Stimulated activated naive CD4-positive, alpha-beta T cell treated with Interleukin-2 at 50 U/mL for 16 hours (primary cell): Measurements from ENCODE around the gene NECAB3.
A peak's percentile ranks its signal among the peaks of the same experiment; 100 is the strongest.
"Not testable (repeated sequence)": the region's sequence is repeated elsewhere in the genome, so short reads cannot be mapped to it uniquely, and the experiment has no call there.

Source experiments
- DNase-seq: peaks from one replicate; lab custom pipeline; 2025; lab: John Stamatoyannopoulos, UW

The NECAB3 gene, protein sequence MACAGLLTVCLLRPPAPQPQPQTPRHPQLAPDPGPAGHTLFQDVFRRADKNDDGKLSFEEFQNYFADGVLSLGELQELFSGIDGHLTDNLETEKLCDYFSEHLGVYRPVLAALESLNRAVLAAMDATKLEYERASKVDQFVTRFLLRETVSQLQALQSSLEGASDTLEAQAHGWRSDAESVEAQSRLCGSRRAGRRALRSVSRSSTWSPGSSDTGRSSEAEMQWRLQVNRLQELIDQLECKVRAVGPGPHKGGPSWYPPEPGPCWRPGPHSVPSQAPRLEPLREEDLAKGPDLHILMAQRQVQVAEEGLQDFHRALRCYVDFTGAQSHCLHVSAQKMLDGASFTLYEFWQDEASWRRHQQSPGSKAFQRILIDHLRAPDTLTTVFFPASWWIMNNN

DNA sequence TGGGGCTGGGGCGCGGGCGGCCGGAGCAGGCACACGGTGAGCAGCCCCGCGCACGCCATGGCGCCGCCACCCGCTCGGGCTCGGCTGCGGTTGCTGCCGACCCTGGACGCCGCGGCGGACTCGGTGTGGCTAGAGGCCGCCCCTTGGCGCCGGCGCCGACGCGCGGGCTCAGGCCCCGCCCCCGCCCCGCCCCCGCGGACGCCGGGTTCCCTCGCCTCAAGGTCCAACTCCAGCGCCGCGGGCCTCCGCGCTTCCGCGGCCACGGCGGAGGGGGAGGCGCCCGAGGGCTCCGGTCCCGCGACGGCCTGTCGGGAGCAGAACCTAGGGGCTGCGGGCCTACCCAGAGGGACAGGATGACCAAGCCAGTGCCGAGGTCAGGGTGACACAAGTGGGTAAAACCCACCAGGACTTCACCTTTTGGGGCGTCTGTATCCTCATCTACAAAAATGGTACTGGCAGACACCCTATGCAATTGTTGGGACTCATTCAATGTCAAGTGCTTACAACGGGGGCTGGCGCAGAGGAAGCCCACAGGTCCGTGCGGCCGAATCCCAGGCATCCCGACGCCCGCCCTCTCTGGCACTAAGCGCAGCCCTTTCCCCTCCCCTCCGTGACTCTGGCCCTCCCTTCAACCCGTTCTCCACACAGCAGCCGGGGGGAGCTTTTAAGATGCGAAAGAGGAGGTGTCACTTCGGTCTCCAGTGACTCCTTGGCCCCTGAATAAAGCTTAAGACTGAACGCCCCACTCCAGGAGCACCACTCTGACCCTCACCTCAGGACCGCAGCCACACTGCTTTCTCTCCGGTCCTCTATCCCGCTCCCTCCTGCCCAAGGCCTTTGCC, at the start of gene NECAB3:
NECAB3 (minus strand) TSS at position 135 of the 842 bp plus-strand sequence; CDS start at position 59, 76 bp downstream.
- peak; percentile 43 for DNase-seq

DNA sequence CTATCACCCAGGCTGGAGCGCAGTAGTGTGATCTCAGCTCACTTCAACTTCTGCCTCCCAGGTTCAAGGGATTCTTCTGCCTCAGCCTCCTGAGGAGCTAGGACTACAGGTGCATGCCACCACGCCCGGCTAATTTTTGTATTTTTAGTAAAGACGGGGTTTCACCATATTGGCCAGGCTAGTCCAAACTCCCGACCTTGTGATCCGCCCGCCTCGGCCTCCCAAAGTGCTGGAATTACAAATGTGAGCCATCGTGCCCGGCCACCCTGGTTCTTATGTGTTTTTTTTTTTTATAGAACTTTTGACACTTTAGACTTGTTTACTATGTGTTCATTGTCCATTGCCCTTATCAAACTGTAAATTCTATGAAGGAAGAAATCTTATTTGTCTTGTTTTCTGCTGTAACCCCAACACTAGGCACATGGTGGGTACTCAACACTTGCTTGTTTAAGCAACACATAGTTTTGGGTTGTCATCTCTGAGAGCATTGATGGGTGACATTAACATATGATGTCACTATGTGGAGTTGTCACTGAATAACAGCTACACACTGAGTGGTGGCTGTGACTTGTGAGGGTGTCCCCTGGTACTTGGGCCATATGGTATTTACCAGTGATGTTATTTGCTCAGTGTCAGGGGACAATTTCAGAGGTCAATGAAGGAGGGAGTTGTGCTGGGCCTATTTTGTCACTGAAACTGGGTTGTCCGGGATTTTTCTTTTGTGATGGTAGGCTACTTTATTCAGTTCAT, 47.3 kb upstream of the NECAB3 start:
- no peak for DNase-seq

DNA sequence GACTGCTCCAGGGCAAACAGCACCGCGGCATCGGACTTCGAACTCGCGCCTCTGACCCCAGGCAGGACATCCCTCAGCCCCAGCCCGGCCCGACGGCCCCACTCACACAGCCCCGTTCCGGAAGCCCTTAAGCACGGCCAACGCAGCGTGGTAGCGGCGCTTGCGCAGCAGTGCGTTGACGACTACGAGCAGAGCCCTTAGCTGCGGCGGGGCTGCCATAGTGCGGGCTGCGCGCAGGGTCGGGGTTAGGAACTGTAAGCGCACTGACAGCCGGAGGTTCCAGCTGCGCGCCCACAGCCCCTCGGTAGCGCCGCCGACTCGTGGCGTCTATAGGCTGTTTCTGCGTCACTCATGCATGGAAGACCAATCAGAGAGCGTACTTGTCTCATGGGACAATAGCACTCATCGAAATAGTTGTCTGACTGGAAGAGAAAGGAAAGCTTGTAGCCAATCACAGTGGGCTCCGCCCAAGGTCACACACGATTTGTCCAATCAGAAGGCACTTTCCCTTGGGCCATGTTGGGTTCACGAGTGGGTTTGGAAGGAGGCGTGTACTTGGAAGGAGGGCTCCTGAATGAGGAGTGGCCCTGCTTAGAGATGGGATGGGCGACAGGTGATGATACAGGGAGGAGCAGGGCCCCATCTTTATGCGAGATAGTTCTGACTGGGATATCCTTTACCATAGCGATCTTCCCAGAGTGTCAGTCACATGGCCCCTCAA, 45.9 kb upstream of the NECAB3 start, which contains the start of gene PXMP4:
PXMP4 (minus strand) TSS at position 322 of the 721 bp plus-strand sequence; CDS start at position 219, 103 bp downstream.
- DNase-seq = peak; percentile 86

DNA sequence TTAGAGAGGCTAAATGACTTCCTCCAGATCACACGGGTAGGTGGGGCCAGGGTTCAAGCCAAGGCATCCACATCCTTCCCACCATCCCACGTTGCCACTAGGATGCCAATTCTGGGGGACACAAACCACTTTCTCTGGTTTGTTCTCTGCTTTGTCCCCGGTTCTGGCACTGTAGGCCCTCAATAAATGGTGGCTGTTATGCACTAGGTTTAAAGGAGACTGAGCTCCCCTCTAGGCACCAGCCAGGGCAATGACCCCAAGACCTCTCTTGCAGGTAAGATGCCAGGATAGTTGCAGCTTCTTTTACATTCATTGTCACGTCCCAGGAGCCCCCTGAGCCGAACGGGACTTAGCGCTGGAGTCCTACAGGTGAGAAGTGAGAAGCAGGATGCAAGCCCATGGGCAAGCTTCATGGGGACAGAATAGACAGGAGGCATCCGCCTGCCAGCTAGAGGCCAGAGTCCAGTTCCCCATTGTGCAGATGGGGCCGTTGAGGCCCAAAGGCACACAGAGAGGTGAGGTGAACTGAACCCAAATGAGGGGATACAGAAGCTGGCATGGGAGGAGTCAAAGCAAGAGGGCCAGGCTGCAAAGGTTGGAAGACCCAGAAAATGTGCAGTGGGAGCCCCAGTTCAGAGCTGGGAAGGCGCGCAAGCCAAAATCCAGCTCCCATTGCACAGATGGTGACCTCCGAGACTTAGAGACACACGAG, 45.2 kb upstream of the NECAB3 start:
- no peak for DNase-seq

DNA sequence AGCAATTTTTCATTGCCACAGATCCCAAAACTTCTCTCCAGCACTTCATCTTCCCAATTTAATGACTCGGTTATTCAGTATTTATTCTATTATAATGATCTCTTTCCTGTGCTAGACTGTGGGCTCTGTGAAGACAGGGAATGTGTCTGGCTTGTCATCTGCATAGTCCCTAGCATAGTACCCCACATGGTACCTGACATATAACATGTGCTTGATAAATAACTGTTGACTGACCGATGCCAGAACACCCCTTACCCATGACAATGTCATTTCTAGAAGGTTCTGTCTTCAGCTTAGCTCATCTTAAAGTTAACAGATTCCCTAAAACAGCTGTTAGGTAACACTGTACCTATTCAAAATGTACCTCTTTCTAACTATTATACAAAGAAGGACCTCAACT, 42.3 kb upstream of the NECAB3 start:
- DNase-seq = no peak

DNA sequence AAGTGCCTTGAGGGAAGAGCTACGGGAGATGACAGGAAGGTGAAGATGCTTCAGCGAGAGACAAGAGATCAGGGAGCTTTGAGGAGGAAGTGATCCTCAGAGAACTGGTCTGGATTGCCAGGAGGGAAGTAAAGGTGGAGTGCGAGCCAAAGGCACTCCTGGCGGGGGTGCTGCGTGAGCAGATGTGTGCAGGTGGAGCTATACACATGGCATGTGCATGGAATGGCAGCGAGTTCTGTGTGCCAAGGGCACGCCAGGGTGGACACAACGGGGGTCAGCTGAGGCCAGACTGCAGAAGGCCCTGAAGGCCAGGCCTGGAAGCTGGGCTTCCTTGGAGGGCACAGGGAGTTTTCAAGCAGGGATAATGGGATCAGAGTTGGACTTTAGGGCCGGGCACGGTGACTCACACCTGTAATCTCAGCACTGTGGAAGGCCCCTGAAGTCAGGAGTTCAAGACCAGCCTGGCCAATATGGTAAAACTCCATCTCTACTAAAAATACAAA, 39.7 kb upstream of the NECAB3 start:
- no peak for DNase-seq

DNA sequence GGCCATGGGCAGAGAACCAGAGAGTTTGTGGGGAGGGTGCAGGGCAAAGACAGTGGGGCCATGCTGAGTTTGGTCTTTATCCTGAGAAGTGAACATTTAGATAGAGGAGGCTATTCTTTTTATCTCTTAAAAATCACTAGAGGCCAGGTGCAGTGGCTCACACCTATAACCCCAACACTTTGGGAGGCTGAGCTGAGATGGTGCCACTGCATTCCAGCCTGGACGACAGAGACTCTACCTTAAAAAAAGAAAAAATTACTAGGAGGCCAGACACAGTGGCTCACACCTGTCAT, 37.2 kb upstream of the NECAB3 start:
- no peak for DNase-seq

DNA sequence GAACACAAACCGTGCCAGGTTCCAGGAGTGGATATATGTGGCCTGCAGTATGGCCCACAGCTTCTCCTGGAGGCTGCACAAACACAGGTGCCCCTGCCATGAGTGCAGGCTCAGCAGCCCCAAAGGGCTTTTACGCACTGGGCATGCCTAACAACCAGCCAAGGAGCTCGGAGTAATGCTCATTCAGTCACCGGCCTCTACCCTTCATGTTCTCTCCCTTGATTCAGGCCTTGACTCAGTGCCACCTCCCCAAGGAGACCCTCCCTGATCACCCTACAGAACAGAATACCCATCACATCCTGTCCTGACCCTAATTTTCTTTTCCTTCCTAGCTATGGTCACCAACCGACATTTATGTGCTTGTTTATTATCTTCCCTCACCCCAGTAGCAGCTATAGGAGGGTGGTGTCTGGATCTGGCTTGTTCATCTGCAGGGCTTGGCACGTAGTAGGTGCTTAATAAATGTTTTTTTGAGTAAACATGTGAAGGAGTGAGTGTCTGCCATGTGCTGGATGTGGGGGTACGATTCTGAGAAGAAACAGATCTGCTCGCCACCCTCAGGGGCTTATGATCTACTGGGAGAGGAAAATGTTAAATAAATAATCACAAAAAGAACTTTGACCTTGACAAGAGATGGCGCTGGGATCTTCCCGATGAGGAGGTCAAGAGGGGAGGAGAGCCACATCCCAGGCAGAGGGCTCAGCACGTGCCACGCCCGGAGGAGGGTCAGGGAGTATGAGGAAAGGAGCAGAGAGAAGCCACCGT, 36.6 kb upstream of the NECAB3 start:
- DNase-seq = no peak

DNA sequence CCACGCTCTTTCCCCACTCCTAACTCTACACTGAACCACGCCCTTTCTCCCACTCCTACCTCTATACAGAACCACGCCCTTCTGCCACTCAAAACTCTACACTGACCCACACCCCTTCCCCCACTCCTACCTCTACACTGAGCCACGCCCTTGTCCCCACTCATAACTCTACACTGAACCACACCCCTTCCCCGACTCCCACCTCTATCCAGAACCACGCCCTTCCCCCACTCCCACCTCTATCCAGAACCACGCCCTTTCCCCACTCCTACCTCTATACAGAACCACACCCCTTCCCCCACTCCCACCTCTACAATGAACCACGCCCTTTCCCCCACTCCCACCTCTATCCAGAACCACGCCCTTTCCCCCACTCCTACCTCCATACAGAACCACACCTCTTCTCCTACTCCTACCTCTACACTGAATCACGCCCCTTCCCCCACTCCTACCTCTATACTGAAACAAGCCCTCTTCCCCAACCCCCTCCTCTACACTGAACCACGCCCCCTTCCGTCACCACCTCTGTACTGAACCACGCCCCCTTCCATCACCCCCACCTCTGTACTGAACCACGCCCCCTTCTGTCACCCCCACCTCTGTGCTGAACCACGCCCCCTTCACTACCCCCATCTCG, 35.8 kb upstream of the NECAB3 start:
- no peak for DNase-seq

DNA sequence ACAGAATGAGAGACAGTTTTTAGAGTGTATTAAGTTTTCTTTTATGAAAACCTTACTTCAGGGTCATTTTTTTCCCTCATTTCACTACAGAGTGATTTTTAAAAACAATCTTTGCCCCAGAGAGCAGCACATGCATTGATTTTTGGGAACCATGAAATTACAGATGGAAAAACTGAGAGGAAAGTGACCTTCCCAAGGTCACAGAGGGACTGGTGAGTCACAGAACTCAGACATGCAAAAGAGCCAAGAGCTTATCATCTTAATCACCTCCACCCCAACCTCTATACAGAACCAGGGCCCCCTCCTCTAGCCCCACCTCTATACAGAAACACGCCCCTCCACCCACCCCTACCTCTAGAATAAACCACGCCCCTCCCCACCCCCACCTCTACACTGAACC, 35.2 kb upstream of the NECAB3 start:
- no peak for DNase-seq

DNA sequence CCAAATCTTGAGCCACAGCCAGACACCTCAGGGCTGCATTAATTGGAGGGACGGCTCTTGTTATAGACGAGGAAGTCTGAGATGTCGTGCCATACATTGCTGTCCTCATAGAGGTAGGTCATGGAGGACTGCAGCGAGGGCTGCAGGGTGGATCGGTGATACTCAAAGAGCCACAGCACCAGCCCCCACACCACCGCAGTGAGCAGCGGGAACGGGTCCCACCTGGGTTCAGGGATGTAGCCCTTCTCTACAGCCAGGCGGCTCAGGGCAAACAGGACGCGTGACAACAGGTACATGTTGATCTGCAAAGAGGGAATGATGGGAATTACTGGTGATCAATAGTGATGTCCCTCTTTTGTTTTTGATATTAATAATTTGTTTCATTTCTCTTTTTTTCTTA, 33.4 kb upstream of the NECAB3 start:
- DNase-seq = no peak

DNA sequence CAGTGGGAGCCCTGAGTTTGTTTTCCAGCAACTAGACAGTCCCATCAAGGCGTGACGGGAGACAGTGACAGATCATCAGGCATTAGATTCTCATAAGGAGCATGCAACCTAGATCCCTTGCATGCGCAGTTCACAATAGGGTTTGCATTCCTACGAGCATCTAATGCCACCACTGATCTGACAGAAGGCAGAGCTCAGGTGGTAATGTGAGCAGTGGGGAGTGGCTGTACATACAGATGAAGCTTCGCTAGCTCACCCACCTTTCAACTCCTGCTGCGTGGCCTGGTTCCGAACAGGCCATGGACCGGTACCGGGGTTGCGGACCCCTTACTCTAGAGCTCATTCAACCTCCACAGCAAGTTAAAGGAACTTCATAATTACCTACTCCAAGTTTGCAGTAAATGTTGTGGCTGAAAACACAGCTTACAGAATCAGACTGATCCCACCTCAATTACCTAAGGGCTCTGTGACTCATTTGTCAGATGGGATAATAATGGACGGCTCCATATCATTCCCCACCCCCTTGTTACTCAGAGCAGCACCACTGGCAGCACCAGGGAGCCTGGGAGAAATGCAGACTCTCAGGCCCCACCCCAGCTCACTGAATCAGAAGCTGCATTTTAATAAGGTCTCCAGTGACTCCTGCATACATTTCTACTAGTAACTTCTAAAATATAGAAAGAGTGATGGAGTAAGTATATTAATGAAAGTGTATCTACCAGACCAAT, 30.1 kb upstream of the NECAB3 start:
- no peak for DNase-seq

DNA sequence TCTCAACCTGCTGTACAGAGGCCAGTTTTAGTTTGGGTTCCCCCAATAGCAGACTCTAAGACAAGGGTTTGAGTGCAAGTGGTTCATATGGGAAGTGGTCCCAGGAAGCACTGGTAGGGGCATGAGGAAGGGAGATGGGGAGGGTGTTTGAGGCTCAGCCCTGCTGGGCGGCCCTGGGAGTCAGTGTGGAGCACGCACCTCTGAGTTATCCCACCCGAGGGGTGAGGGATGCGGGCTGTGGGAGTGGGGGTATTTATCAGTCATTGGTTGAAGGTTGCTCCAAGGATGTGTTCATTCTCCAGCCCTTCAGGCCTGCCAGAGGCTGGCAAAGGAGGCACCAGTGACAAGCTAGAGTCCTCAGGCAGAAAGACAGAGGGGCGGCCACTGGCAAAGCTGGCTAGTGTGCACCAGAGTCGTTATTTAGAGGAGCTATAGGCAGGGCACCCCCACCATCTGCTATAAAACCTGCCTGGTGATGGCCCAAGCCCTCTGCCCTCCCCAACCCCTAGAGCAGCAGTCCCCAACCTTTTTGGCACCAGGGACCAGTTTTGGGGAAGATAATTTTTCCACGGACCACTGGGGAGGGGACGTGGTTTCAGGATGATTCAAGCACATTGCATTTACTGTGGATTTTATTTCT, 29.4 kb upstream of the NECAB3 start:
- DNase-seq = no peak

DNA sequence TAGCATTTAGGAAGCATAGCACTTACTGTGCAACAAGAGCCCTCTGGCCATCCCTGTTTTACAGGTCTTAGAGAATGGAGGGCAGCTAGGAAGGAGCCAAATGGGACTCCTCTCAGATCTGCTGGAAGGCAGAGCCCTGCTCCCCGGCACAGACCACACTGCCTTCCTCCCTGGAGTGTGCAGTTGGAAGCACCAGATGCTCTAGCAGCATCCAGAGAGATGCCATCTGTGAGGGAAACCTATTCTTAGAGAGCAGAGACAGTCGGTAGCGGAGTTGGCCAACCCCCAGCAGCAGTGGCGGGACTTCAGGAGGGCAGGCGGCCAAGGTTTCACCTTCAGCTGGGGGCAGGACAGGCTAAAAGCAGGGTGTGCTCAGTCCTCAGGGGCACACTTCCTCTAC, 28.6 kb upstream of the NECAB3 start:
- no peak for DNase-seq

DNA sequence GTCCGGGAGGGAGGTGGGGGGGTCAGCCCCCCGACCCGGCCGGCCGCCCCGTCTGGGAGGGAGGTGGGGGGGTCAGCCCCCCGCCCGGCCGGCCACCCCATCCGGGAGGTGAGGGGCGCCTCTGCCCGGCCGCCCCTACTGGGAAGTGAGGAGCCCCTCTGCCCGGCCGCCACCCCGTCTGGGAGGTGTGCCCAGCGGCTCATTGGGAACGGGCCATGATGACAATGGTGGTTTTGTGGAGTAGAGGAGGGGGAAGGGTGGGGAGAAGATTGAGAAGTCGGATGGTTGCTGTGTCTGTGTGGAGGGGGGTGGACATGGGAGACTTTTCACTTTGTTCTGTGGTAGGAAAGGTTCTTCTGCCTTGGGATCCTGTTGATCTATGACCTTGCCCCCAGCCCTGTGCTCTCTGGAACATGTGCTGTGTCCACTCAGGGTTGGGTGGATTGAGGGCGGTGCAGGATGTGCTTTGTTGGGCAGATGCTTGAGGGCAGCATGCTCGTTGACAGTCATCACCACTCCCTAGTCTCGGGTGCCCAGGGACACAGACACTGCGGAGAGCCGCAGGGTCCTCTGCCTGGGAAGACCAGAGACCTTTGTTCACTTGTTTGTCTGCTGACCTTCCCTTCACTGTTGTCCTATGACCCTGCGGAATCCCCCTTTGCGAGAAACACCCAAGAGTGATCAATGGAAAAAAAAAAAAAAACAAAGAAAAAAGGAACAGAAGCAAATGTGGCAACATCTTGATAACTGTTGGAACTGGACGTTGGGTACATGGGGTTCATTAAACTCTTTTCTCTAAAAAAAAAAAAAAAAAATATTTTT, 27.6 kb upstream of the NECAB3 start:
- DNase-seq = no peak

DNA sequence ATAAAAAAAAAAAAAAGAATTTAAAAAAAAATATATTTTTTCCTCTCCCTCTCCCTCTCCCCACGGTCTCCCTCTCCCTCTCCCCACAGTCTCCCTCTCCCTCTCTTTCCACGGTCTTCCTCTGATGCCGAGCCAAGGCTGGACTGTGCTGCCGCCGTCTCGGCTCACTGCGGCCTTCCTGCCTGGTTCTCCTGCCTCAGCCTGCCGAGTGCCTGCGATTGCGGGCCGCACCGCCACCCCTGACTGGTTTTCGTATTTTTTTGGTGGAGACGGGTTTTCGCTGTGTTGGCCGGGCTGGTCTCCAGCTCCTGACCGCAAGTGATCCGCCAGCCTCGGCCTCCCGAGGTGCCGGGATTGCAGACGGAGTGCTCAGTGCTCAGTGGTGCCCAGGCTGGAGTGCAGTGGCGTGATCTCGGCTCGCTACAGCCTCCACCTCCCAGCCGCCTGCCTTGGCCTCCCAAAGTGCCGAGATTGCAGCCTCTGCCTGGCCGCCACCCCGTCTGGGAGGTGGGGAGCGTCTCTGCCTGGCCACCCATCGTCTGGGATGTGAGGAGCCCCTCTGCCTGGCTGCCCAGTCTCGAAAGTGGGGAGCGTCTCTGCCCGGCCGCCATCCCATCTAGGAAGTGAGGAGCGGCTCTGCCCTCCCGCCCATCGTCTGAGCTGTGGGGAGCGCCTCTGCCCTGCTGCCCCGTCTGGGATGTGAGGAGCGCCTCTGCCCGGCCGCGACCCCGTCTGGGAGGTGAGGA, 26.6 kb upstream of the NECAB3 start:
- DNase-seq = not testable (repeated sequence)

DNA sequence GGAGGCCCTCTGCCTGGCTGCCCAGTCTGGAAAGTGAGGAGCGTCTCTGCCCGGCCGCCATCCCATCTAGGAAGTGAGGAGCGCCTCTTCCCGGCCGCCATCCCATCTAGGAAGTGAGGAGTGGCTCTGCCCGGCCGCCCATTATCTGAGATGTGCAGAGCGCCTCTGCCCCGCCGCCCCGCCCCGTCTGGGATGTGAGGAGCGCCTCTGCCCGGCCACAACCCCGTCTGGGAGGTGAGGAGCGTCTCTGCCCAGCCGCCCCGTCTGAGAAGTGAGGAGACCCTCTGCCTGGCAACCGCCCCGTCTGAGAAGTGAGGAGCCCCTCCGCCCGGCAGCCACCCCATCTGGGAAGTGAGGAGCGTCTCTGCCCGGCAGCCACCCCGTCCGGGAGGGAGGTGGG, 24.7 kb upstream of the NECAB3 start:
- DNase-seq = not testable (repeated sequence)
